ENCODE data around the gene ATP1A1.

The ATP1A1 gene

GRCh38 chr1:116329524-116330341, 43.3 kb upstream of the ATP1A1 start:
- ATAC-seq = no peak
- TF ChIP-seq POU6F1 (CRISPR knock-in tag; IDR thresholded peaks at IDR 0.05; ENCODE audit: borderline replicate concordance, low read depth) (no peak), ZC3H10 (CRISPR knock-in tag; IDR thresholded peaks at IDR 0.05) (no peak), GLIS3 (CRISPR knock-in tag; IDR thresholded peaks at IDR 0.05) (no peak), TSHZ2 (CRISPR knock-in tag; IDR thresholded peaks at IDR 0.05) (no peak), ZNF8 (CRISPR knock-in tag; IDR thresholded peaks at IDR 0.05) (no peak), CSDC2 (CRISPR knock-in tag; IDR thresholded peaks at IDR 0.05) (no peak), OSR1 (CRISPR knock-in tag; IDR thresholded peaks at IDR 0.05) (no peak), RARB (CRISPR knock-in tag; IDR thresholded peaks at IDR 0.05) (no peak), ZFP3 (CRISPR knock-in tag; IDR thresholded peaks at IDR 0.05) (no peak), TCF4 (CRISPR knock-in tag; IDR thresholded peaks at IDR 0.05; ENCODE audit: borderline replicate concordance) (no peak), ISL1 (CRISPR knock-in tag; IDR thresholded peaks at IDR 0.05) (no peak), ZNF70 (CRISPR knock-in tag; IDR thresholded peaks at IDR 0.05) (no peak), ARNTL (CRISPR knock-in tag; IDR thresholded peaks at IDR 0.05; ENCODE audit: borderline replicate concordance, low read depth) (no peak)

- ATAC-seq = no peak
These were observed 42.7 kb upstream of the ATP1A1 start for GRCh38 chr1:116330342-116330652.

More at GRCh38 chr1:116330342-116330652, 42.7 kb upstream of the ATP1A1 start:
- TF ChIP-seq CREB5 (CRISPR knock-in tag; IDR thresholded peaks at IDR 0.05; ENCODE audit: low read depth) = no peak
- TF ChIP-seq POU6F1 (CRISPR knock-in tag; IDR thresholded peaks at IDR 0.05; ENCODE audit: borderline replicate concordance, low read depth) = no peak
- TF ChIP-seq ZFP3 (CRISPR knock-in tag; IDR thresholded peaks at IDR 0.05) = no peak
- TF ChIP-seq OSR1 (CRISPR knock-in tag; IDR thresholded peaks at IDR 0.05) = no peak
- no peak for TF ChIP-seq RARB (CRISPR knock-in tag; IDR thresholded peaks at IDR 0.05)
- no peak for TF ChIP-seq SNAI2 (CRISPR knock-in tag; IDR thresholded peaks at IDR 0.05)
- no peak for TF ChIP-seq ZC3H10 (CRISPR knock-in tag; IDR thresholded peaks at IDR 0.05)
- TF ChIP-seq GLIS3 (CRISPR knock-in tag; IDR thresholded peaks at IDR 0.05) = no peak
- TF ChIP-seq BACH2 (CRISPR knock-in tag; IDR thresholded peaks at IDR 0.05; ENCODE audit: borderline replicate concordance) = no peak
- TF ChIP-seq ARNTL (CRISPR knock-in tag; IDR thresholded peaks at IDR 0.05; ENCODE audit: borderline replicate concordance, low read depth) = no peak
- TF ChIP-seq ZNF565 (CRISPR knock-in tag; conservative IDR thresholded peaks at IDR 0.05; ENCODE audit: low read depth) = no peak
- no peak for TF ChIP-seq ZNF70 (CRISPR knock-in tag; IDR thresholded peaks at IDR 0.05)
- TF ChIP-seq PATZ1 (CRISPR knock-in tag; IDR thresholded peaks at IDR 0.05; ENCODE audit: borderline replicate concordance) = no peak
- no peak for TF ChIP-seq CSRNP3 (CRISPR knock-in tag; IDR thresholded peaks at IDR 0.05)
- no peak for TF ChIP-seq TOX (CRISPR knock-in tag; IDR thresholded peaks at IDR 0.05; ENCODE audit: borderline replicate concordance)
- TF ChIP-seq TSHZ2 (CRISPR knock-in tag; IDR thresholded peaks at IDR 0.05) = no peak
